H9 (cell line): ENCODE measurements around the gene SDHA. TPM values are rescaled to one million over a fixed set of nuclear protein-coding genes. Genes with fewer than 3 reads are reported as not detected.
"Not testable (repeated sequence)": the region's sequence is repeated elsewhere in the genome, so short reads cannot be mapped to it uniquely, and the experiment has no call there.

Experiments
- DNase-seq: peaks from one replicate; pipeline ENCODE4 v3.0.0-alpha.2; 2017
- H2AFZ ChIP-seq: one replicate; pipeline ENCODE4 v1.6.1; 2013; ENCODE audit warnings: mild to moderate bottlenecking, low read length, control low read depth, moderate library complexity
- H2AK5ac ChIP-seq: 2 replicates; pipeline ENCODE4 v1.6.1; 2013; ENCODE audit warnings: low read length, control low read depth, mixed read lengths; ENCODE audit not compliant: insufficient read length
- H2BK120ac ChIP-seq: one replicate; pipeline ENCODE4 v1.6.1; 2013; ENCODE audit warnings: low read depth, mild to moderate bottlenecking, low read length, control low read depth, inconsistent platforms; ENCODE audit not compliant: poor library complexity, severe bottlenecking
- H2BK12ac ChIP-seq: 2 replicates; pipeline ENCODE4 v1.6.1; 2013; ENCODE audit warnings: low read length, control low read depth, mixed read lengths, low read depth; ENCODE audit not compliant: insufficient read length
- H2BK15ac ChIP-seq: 2 replicates; pipeline ENCODE4 v1.6.1; 2013; ENCODE audit warnings: low read depth, low read length, control low read depth
- H2BK20ac ChIP-seq: one replicate; pipeline ENCODE4 v1.6.1; 2013; ENCODE audit warnings: low read depth, mild to moderate bottlenecking, low read length, control low read depth, inconsistent platforms; ENCODE audit not compliant: poor library complexity, severe bottlenecking
- H2BK5ac ChIP-seq: 2 replicates; pipeline ENCODE4 v1.6.1; 2013; ENCODE audit warnings: low read length, control low read depth, mixed read lengths; ENCODE audit not compliant: insufficient read length
- H3K14ac ChIP-seq: 2 replicates; pipeline ENCODE4 v1.6.1; 2013; ENCODE audit warnings: low read length, control low read depth; ENCODE audit not compliant: insufficient read depth
- H3K18ac ChIP-seq: 2 replicates; pipeline ENCODE4 v1.6.1; 2013; ENCODE audit warnings: low read depth, mild to moderate bottlenecking, mixed read lengths, low read length, control low read depth; ENCODE audit not compliant: insufficient read length
- H3K23ac ChIP-seq: 2 replicates; pipeline ENCODE4 v1.6.1; 2013; ENCODE audit warnings: low read length, control low read depth, mixed read lengths, low read depth; ENCODE audit not compliant: insufficient read length
- H3K23me2 ChIP-seq: 2 replicates; pipeline ENCODE4 v1.6.1; 2013; ENCODE audit warnings: low read depth, mild to moderate bottlenecking, mixed read lengths, low read length, control low read depth; ENCODE audit not compliant: insufficient read length, poor library complexity, severe bottlenecking
- H3K27ac ChIP-seq: 2 replicates; pipeline ENCODE4 v1.5.1; 2013; ENCODE audit warnings: low read length, control low read depth, mixed read lengths, low read depth; ENCODE audit not compliant: insufficient read length
- H3K27me3 ChIP-seq: 2 replicates; pipeline ENCODE4 v1.6.1; 2013; ENCODE audit warnings: low read length, control low read depth, inconsistent platforms; ENCODE audit not compliant: insufficient read depth
- H3K4ac ChIP-seq: 2 replicates; pipeline ENCODE4 v1.6.1; 2013; ENCODE audit warnings: low read depth, mild to moderate bottlenecking, control low read depth, inconsistent platforms, low read length, moderate library complexity
- H3K4me1 ChIP-seq: 2 replicates; pipeline ENCODE4 v1.6.1; 2013; ENCODE audit warnings: low read length, control low read depth, inconsistent platforms; ENCODE audit not compliant: insufficient read depth
- H3K4me2 ChIP-seq: 2 replicates; pipeline ENCODE4 v1.6.1; 2013; ENCODE audit warnings: low read length, control low read depth, mixed read lengths; ENCODE audit not compliant: insufficient read length, insufficient read depth
- H3K56ac ChIP-seq: 2 replicates; pipeline ENCODE4 v1.6.1; 2013; ENCODE audit warnings: low read depth, mild to moderate bottlenecking, mixed read lengths, low read length, control low read depth; ENCODE audit not compliant: insufficient read length
- H3K79me1 ChIP-seq: 2 replicates; pipeline ENCODE4 v1.6.1; 2013; ENCODE audit warnings: low read depth, mild to moderate bottlenecking, moderate library complexity, low read length, control low read depth, inconsistent platforms; ENCODE audit not compliant: insufficient read depth, poor library complexity, severe bottlenecking
- H3K79me2 ChIP-seq: 2 replicates; pipeline ENCODE4 v1.6.1; 2013; ENCODE audit warnings: low read length, control low read depth, inconsistent platforms; ENCODE audit not compliant: insufficient read depth
- H3K9ac ChIP-seq: 2 replicates; pipeline ENCODE4 v1.6.1; 2013; ENCODE audit warnings: low read length, control low read depth, mixed read lengths; ENCODE audit not compliant: insufficient read length; ENCODE audit errors: extremely low read depth
- H3K9me3 ChIP-seq: one replicate; pipeline ENCODE4 v1.6.1; 2013; ENCODE audit warnings: low read depth, low read length, inconsistent platforms; ENCODE audit not compliant: control insufficient read depth
- H3T11ph ChIP-seq: one replicate; pipeline ENCODE4 v1.6.1; 2013; ENCODE audit warnings: mild to moderate bottlenecking, low read length, control low read depth, inconsistent platforms
- H4K20me1 ChIP-seq: one replicate; pipeline ENCODE4 v1.6.1; 2013; ENCODE audit not compliant: control insufficient read depth, insufficient read length, insufficient read depth
- H4K5ac ChIP-seq: 2 replicates; pipeline ENCODE4 v1.6.1; 2013; ENCODE audit warnings: low read depth, mild to moderate bottlenecking, mixed read lengths, low read length, control low read depth; ENCODE audit not compliant: insufficient read length
- H4K8ac ChIP-seq: replicated peaks from 2 replicates; pipeline ENCODE4 v1.6.1; 2013; ENCODE audit warnings: low read length, control low read depth, mixed read lengths, low read depth; ENCODE audit not compliant: insufficient read length
- H4K91ac ChIP-seq: 2 replicates; pipeline ENCODE4 v1.6.1; 2013; ENCODE audit warnings: low read depth, mild to moderate bottlenecking, moderate library complexity, mixed read lengths, low read length, control low read depth; ENCODE audit not compliant: insufficient read length
- H3K27ac Mint-ChIP-seq, 3 experiments: 2 replicates in 2 of 3; 3 replicates in 1 of 3; pipeline ENCODE4 v1.8.0; 2020 to 2021; ENCODE audit warnings: mixed read lengths in 3 of 3, mild to moderate bottlenecking in 1 of 3, moderate library complexity in 1 of 3
- H3K27me3 Mint-ChIP-seq: 2 replicates; pipeline ENCODE4 v1.8.0; 2021; ENCODE audit warnings: low read depth, mild to moderate bottlenecking, moderate library complexity, mixed read lengths
- H3K36me3 Mint-ChIP-seq, 3 experiments: 2 replicates in 2 of 3; 3 replicates in 1 of 3; pipeline ENCODE4 v1.8.0; 2020 to 2021; ENCODE audit warnings: low read depth in 3 of 3, mixed read lengths in 3 of 3; ENCODE audit not compliant: insufficient read depth in 1 of 3
- H3K4me1 Mint-ChIP-seq, 2 experiments: 2 replicates each; pipeline ENCODE4 v1.8.0; 2020; ENCODE audit warnings: mixed read lengths in 2 of 2
- H3K4me3 Mint-ChIP-seq, 2 experiments: 2 replicates in 1 of 2; 3 replicates in 1 of 2; pipeline ENCODE4 v1.8.0; 2020 to 2021; ENCODE audit warnings: mild to moderate bottlenecking in 2 of 2, mixed read lengths in 2 of 2, moderate library complexity in 1 of 2
- H3K9me3 Mint-ChIP-seq, 2 experiments: 2 replicates in 1 of 2; 3 replicates in 1 of 2; pipeline ENCODE4 v1.8.0; 2020; ENCODE audit warnings: mild to moderate bottlenecking in 2 of 2, mixed read lengths in 2 of 2, moderate library complexity in 1 of 2
- WGBS: extraction: QIAGEN DNeasy Blood & Tissue Kit; methylation state at CpG from one replicate; pipeline ENCODE4 v1.1.7; 2013; ENCODE audit warnings: missing lambda C conversion rate, low lambda C conversion rate, mixed read lengths; ENCODE audit not compliant: insufficient read length; ENCODE audit errors: extremely low coverage; 5-methylcytosine and 5-hydroxymethylcytosine counted together
- total RNA-seq: library from RNA; stranded (reverse); gene quantifications from 2 replicates; pipeline ENCODE4 v1.2.1, GENCODE V29; 2021
- TF ChIP-seq, protein P1 (sequence below): fragments of 200-600 bp; sonication (generic); conservative IDR thresholded peaks from 3 replicates; pipeline ENCODE4 v1.8.0; 2021; ENCODE audit warnings: antibody characterized with exemption, mild to moderate bottlenecking

SDHA gene
- total RNA-seq, 1 experiment from 2014 or later, result 84.8 TPM

DNA sequence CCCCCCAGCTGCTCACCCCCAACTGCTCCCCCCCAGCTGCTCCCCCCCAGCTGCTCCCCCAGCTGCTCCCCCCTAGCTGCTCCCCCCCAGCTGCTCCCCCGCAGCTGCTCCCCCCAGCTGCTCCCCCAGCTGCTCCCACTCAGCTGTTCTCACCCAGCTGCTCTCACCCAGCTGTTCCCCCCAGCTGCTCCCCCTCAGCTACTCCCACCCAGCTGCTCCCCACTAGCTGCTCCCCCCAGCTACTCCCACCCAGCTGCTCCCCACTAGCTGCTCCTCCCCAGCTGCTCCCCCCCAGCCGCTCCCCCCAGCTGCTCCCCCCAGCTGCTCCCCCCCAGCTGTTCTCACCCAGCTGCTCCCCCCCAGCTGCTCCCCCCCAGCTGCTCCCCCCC lies 80.6 kb downstream of the SDHA start:
- no peak overlapping the region for H4K91ac ChIP-seq
- no peaks in the 10 kb centered on the region; the same call in 1 of the 2 replicates for H3K79me2 ChIP-seq
- no peak overlapping the region for H3K27ac ChIP-seq
- H2BK5ac ChIP-seq, result no peak overlapping the region
- no peaks in the 10 kb centered on the region for H3K9me3 ChIP-seq
- no peak overlapping the region for H3K4ac ChIP-seq
- H3K9ac ChIP-seq, result no peak overlapping the region
- Mint-ChIP-seq H3K4me1 (peaks cover 56 to 60% of the 10 kb centered on the region in 2 experiments), H3K27me3 (no peaks in the 10 kb centered on the region), H3K36me3 (peaks cover 5 to 16% (median 11%) of the 10 kb centered on the region in 3 experiments; a peak in 5 of 7 replicates), H3K9me3 (peaks cover 3 to 8% of the 10 kb centered on the region in 2 experiments; a peak in 2 of 5 replicates), H3K4me3 (no peak overlapping the region), H3K27ac (no peak overlapping the region)
- no peaks in the 10 kb centered on the region; the same call in 1 of the 2 replicates for H3K4me1 ChIP-seq
- H3T11ph ChIP-seq, result no peak overlapping the region
- no peak overlapping the region for H3K14ac ChIP-seq
- no peak overlapping the region for H2AK5ac ChIP-seq
- H3K18ac ChIP-seq, result no peak overlapping the region
- no peaks in the 10 kb centered on the region for H4K20me1 ChIP-seq
- no peak overlapping the region for H2BK15ac ChIP-seq
- H4K8ac ChIP-seq, result no peak overlapping the region
- H2BK20ac ChIP-seq, result no peak overlapping the region
- H3K27me3 ChIP-seq, result no peaks in the 10 kb centered on the region
- no peak overlapping the region for H4K5ac ChIP-seq
- no peak overlapping the region for H3K23ac ChIP-seq
- H3K4me2 ChIP-seq, result no peak overlapping the region
- H3K23me2 ChIP-seq, result no peaks in the 10 kb centered on the region
- TF ChIP-seq, protein P1, sequence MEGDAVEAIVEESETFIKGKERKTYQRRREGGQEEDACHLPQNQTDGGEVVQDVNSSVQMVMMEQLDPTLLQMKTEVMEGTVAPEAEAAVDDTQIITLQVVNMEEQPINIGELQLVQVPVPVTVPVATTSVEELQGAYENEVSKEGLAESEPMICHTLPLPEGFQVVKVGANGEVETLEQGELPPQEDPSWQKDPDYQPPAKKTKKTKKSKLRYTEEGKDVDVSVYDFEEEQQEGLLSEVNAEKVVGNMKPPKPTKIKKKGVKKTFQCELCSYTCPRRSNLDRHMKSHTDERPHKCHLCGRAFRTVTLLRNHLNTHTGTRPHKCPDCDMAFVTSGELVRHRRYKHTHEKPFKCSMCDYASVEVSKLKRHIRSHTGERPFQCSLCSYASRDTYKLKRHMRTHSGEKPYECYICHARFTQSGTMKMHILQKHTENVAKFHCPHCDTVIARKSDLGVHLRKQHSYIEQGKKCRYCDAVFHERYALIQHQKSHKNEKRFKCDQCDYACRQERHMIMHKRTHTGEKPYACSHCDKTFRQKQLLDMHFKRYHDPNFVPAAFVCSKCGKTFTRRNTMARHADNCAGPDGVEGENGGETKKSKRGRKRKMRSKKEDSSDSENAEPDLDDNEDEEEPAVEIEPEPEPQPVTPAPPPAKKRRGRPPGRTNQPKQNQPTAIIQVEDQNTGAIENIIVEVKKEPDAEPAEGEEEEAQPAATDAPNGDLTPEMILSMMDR, result no peak
- H2AFZ ChIP-seq, result no peak overlapping the region
- WGBS, result no CpG with 5 or more reads among the region's 2 CpGs
- no peak for DNase-seq
- no peak overlapping the region for H2BK120ac ChIP-seq
- no peak overlapping the region for H2BK12ac ChIP-seq
- no peaks in the 10 kb centered on the region for H3K79me1 ChIP-seq
- H3K56ac ChIP-seq, result no peak overlapping the region

- H4K91ac ChIP-seq, H3K79me2 ChIP-seq, H2AK5ac ChIP-seq, H3K9me3 Mint-ChIP-seq, H2AFZ ChIP-seq, H3K27me3 ChIP-seq, H3K4me1 ChIP-seq, H3K56ac ChIP-seq, H3K14ac ChIP-seq, H3K23ac ChIP-seq, H4K5ac ChIP-seq, H2BK15ac ChIP-seq, H2BK5ac ChIP-seq, H3K23me2 ChIP-seq, H3K4me3 Mint-ChIP-seq, H3K79me1 ChIP-seq, H2BK12ac ChIP-seq, H3K4ac ChIP-seq, H2BK20ac ChIP-seq, H3K18ac ChIP-seq, H2BK120ac ChIP-seq, H3K27me3 Mint-ChIP-seq, H3K9me3 ChIP-seq, H4K8ac ChIP-seq, H3K4me2 ChIP-seq, H3T11ph ChIP-seq, H3K36me3 Mint-ChIP-seq, DNase-seq, H3K9ac ChIP-seq, H3K27ac Mint-ChIP-seq, H3K27ac ChIP-seq, H4K20me1 ChIP-seq: not testable (repeated sequence)
- peaks cover 56 to 60% of the 10 kb centered on the region in 2 experiments for H3K4me1 Mint-ChIP-seq
- no CpG with 5 or more reads among the region's 5 CpGs for WGBS
These were observed 81.8 kb downstream of the SDHA start for GRCh38 chr5:299921-300320.
